ENCODE results near the gene NGFR. TPM values are rescaled to one million over a fixed set of nuclear protein-coding genes. Genes with fewer than 3 reads are reported as not detected.

The NGFR gene
- total and polyA plus RNA-seq, 2 experiments from 2014 or later = 16.5 to 27.0 TPM

- H3K27me3 ChIP-seq = peaks cover 15% of the 10 kb centered on the region
- no peak for DNase-seq (ENCODE audit: low read depth in 1 of 2, low spot score in 1 of 2)
- TF ChIP-seq CTCF (IDR thresholded peaks at IDR 0.05; ENCODE audit: low read depth, low read length) = no peak
- H3K4me3 ChIP-seq = no peak overlapping the region
- no peaks in the 10 kb centered on the region for H3K36me3 ChIP-seq
- H3K27ac ChIP-seq = no peak overlapping the region
- H3K9me3 ChIP-seq (ENCODE audit: low read depth) = no peaks in the 10 kb centered on the region
- H3K4me1 ChIP-seq (ENCODE audit: low read depth) = peaks cover 18% of the 10 kb centered on the region
Measured at GRCh38 chr17:49480836-49481615, 14.1 kb upstream of the NGFR start.

GRCh38 chr17:49482144-49482817 is 12.8 kb upstream of the NGFR start:
- Histone ChIP-seq H3K27ac (no peak overlapping the region), H3K27me3 (peaks cover 15% of the 10 kb centered on the region), H3K4me1 (ENCODE audit: low read depth) (peaks cover 29% of the 10 kb centered on the region), H3K9me3 (ENCODE audit: low read depth) (no peaks in the 10 kb centered on the region), H3K36me3 (no peaks in the 10 kb centered on the region), H3K4me3 (no peak overlapping the region)
- no peak for DNase-seq (ENCODE audit: low read depth in 1 of 2, low spot score in 1 of 2)
- no peak for TF ChIP-seq CTCF (IDR thresholded peaks at IDR 0.05; ENCODE audit: low read depth, low read length)

- no peaks in the 10 kb centered on the region for H3K36me3 ChIP-seq
- peaks cover 3% of the 10 kb centered on the region for H3K27me3 ChIP-seq
- no peak overlapping the region for H3K27ac ChIP-seq
- DNase-seq (ENCODE audit: low read depth in 1 of 2, low spot score in 1 of 2) = no peak
- H3K4me1 ChIP-seq (ENCODE audit: low read depth) = peaks cover 36% of the 10 kb centered on the region
- no peak overlapping the region for H3K4me3 ChIP-seq
- TF ChIP-seq CTCF (IDR thresholded peaks at IDR 0.05; ENCODE audit: low read depth, low read length) = no peak
- no peaks in the 10 kb centered on the region for H3K9me3 ChIP-seq (ENCODE audit: low read depth)
Measured at GRCh38 chr17:49483599-49484509, 11.2 kb upstream of the NGFR start.

GRCh38 chr17:49484588-49484987 is 10.5 kb upstream of the NGFR start:
- Histone ChIP-seq H3K27me3 (no peaks in the 10 kb centered on the region), H3K9me3 (ENCODE audit: low read depth) (no peaks in the 10 kb centered on the region), H3K36me3 (no peaks in the 10 kb centered on the region), H3K27ac (no peak overlapping the region), H3K4me1 (ENCODE audit: low read depth) (peaks cover 38% of the 10 kb centered on the region), H3K4me3 (no peak overlapping the region)
- no peak for DNase-seq (ENCODE audit: low read depth in 1 of 2, low spot score in 1 of 2)
- no peak for TF ChIP-seq CTCF (IDR thresholded peaks at IDR 0.05; ENCODE audit: low read depth, low read length)

- Histone ChIP-seq H3K9me3 (ENCODE audit: low read depth) (no peaks in the 10 kb centered on the region), H3K27ac (no peak overlapping the region), H3K27me3 (no peaks in the 10 kb centered on the region), H3K4me3 (no peak overlapping the region), H3K36me3 (no peaks in the 10 kb centered on the region), H3K4me1 (ENCODE audit: low read depth) (peaks cover 52% of the 10 kb centered on the region)
- peak; percentile 27 to 36 for DNase-seq (ENCODE audit: low read depth in 1 of 2, low spot score in 1 of 2)
- TF ChIP-seq CTCF (IDR thresholded peaks at IDR 0.05; ENCODE audit: low read depth, low read length) = no peak
Measured at GRCh38 chr17:49486012-49486641, 9.0 kb upstream of the NGFR start.
